PC-9 (cell line): Measurements from ENCODE around the gene NEB.

Experiments
- CTCF ChIP-seq: fragments of 200-600 bp; sonication (generic); conservative IDR thresholded peaks from 2 replicates; pipeline ENCODE4 v1.6.1; 2017; ENCODE audit warnings: mixed run types, antibody characterized with exemption, mild to moderate bottlenecking, moderate library complexity
- EZH2 ChIP-seq: fragments of 200-600 bp; sonication (generic); IDR thresholded peaks from 2 replicates; pipeline ENCODE4 v1.8.0; 2017; ENCODE audit warnings: antibody characterized with exemption, low read depth

DNA sequence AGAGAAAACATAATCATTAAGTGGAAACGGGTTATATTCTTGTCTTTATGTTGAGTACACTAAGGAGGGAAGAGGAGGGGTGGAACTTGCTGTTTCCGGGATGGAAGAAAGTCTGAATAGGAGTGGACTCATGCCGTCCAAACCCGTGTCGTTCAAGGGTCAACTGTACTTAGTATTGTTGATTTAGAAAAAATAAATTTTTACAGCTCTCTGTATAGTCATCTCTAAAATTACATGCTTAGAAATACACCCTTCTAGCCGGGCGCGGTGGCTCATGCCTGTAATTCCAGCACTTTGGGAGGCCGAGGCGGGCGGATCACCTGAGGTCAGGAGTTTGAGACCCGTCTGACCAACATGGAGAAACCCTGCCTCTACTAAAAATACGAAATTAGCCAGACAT, 295.1 kb downstream of the NEB start:
- TF ChIP-seq CTCF (no peak), EZH2 (no peak)
